Measurements from ENCODE around the gene PHB1.
A peak's percentile ranks its signal among the peaks of the same experiment; 100 is the strongest.
"Not testable (repeated sequence)": the region's sequence is repeated elsewhere in the genome, so short reads cannot be mapped to it uniquely, and the experiment has no call there.

Gene PHB1

GRCh38 chr17:49369089-49369488, 45.6 kb downstream of the PHB1 start:
- no peak for ATAC-seq (replicated peaks)
- peaks cover 0 to 3% of the 10 kb centered on the region in 2 donors for H3K36me3 Mint-ChIP-seq
- H3K4me3 Mint-ChIP-seq, result no peak overlapping the region
- H3K27me3 Mint-ChIP-seq, result no peaks in the 10 kb centered on the region
- H3K4me1 Mint-ChIP-seq, result peaks cover 19 to 60% of the 10 kb centered on the region in 2 donors
- no peak for DNase-seq
- H3K27ac Mint-ChIP-seq, result no peak overlapping the region
- no peaks in the 10 kb centered on the region for H3K9me3 Mint-ChIP-seq

GRCh38 chr17:49365667-49366066, 49.0 kb downstream of the PHB1 start:
- H3K36me3 Mint-ChIP-seq, result peaks cover 0 to 8% of the 10 kb centered on the region in 2 donors
- H3K4me1 Mint-ChIP-seq, result peaks cover 12 to 38% of the 10 kb centered on the region in 2 donors
- no peak for DNase-seq
- no peaks in the 10 kb centered on the region for H3K9me3 Mint-ChIP-seq
- peak overlapping the region; percentile 86 for H3K27ac Mint-ChIP-seq
- no peaks in the 10 kb centered on the region for H3K27me3 Mint-ChIP-seq
- H3K4me3 Mint-ChIP-seq, result no peak overlapping the region
- no peak for ATAC-seq (replicated peaks)

- peaks cover 17 to 38% of the 10 kb centered on the region in 2 donors for H3K4me1 Mint-ChIP-seq
- H3K27ac Mint-ChIP-seq; DNase-seq; ATAC-seq (replicated peaks); H3K36me3 Mint-ChIP-seq; H3K4me3 Mint-ChIP-seq; H3K27me3 Mint-ChIP-seq; H3K9me3 Mint-ChIP-seq: not testable (repeated sequence)
Measured at GRCh38 chr17:49365126-49365525, 49.6 kb downstream of the PHB1 start.

GRCh38 chr17:49364119-49364518, 50.6 kb downstream of the PHB1 start:
- DNase-seq (no peak), ATAC-seq (replicated peaks) (no peak)
- Mint-ChIP-seq H3K27ac (no peak overlapping the region), H3K36me3 (peaks cover 0 to 9% of the 10 kb centered on the region in 2 donors), H3K4me1 (peaks cover 24 to 42% of the 10 kb centered on the region in 2 donors), H3K27me3 (no peaks in the 10 kb centered on the region), H3K4me3 (no peak overlapping the region), H3K9me3 (no peaks in the 10 kb centered on the region)

- peaks cover 0 to 9% of the 10 kb centered on the region in 2 donors for H3K36me3 Mint-ChIP-seq
- H3K9me3 Mint-ChIP-seq, result no peaks in the 10 kb centered on the region
- H3K27ac Mint-ChIP-seq, result no peak overlapping the region
- ATAC-seq (replicated peaks) (no peak), DNase-seq (no peak)
- peaks cover 30 to 46% of the 10 kb centered on the region in 2 donors for H3K4me1 Mint-ChIP-seq
- no peak overlapping the region for H3K4me3 Mint-ChIP-seq
- no peaks in the 10 kb centered on the region for H3K27me3 Mint-ChIP-seq
Measured at GRCh38 chr17:49363251-49363650, 51.4 kb downstream of the PHB1 start.

- peak overlapping the region; percentile 63 for H3K27ac Mint-ChIP-seq
- no peak for ATAC-seq (replicated peaks)
Measured at GRCh38 chr17:49362723-49363117, 52.0 kb downstream of the PHB1 start.

GRCh38 chr17:49361902-49362722, 52.6 kb downstream of the PHB1 start, which contains the start of gene ZNF652:
Gene ZNF652, minus strand, starts transcription at chr17:49362250. Its CDS starts 44,525 bp downstream, at chr17:49317725.
- no peaks in the 10 kb centered on the region for H3K27me3 Mint-ChIP-seq
- peak within 1 kb of the TSS; percentile 91 for H3K27ac Mint-ChIP-seq
- H3K4me1 Mint-ChIP-seq, result peaks cover 36 to 57% of the 10 kb centered on the region in 2 donors
- peak within 1 kb of the TSS; percentile 84 to 90 for H3K4me3 Mint-ChIP-seq
- peaks cover 0 to 9% of the 10 kb centered on the region in 2 donors for H3K36me3 Mint-ChIP-seq
- peak; percentile 87 for DNase-seq
- ATAC-seq (replicated peaks), result peak; percentile 63 to 66
- no peaks in the 10 kb centered on the region for H3K9me3 Mint-ChIP-seq

More at GRCh38 chr17:49362723-49363117, 52.0 kb downstream of the PHB1 start:
- no peak for DNase-seq
- no peaks in the 10 kb centered on the region for H3K9me3 Mint-ChIP-seq
- H3K4me3 Mint-ChIP-seq, result peak overlapping the region; percentile 82 to 84
- H3K36me3 Mint-ChIP-seq, result peaks cover 0 to 9% of the 10 kb centered on the region in 2 donors
- H3K4me1 Mint-ChIP-seq, result peaks cover 34 to 51% of the 10 kb centered on the region in 2 donors
- H3K27me3 Mint-ChIP-seq, result no peaks in the 10 kb centered on the region

- peak; percentile 68 for DNase-seq
- peaks cover 36 to 60% of the 10 kb centered on the region in 2 donors for H3K4me1 Mint-ChIP-seq
- no peaks in the 10 kb centered on the region for H3K9me3 Mint-ChIP-seq
- H3K27ac Mint-ChIP-seq, result peak overlapping the region; percentile 91
- no peaks in the 10 kb centered on the region for H3K27me3 Mint-ChIP-seq
- peak overlapping the region; percentile 83 to 90 for H3K4me3 Mint-ChIP-seq
- peak; percentile 60 to 73 for ATAC-seq (replicated peaks)
- peaks cover 0 to 6% of the 10 kb centered on the region in 2 donors for H3K36me3 Mint-ChIP-seq
Measured at GRCh38 chr17:49361129-49361901, 53.4 kb downstream of the PHB1 start.

- Mint-ChIP-seq H3K27ac (peak overlapping the region; percentile 91), H3K9me3 (no peaks in the 10 kb centered on the region), H3K27me3 (no peaks in the 10 kb centered on the region), H3K4me1 (peaks cover 36 to 55% of the 10 kb centered on the region in 2 donors), H3K4me3 (peak overlapping the region; percentile 83 to 90), H3K36me3 (peaks cover 0 to 6% of the 10 kb centered on the region in 2 donors)
- ATAC-seq (replicated peaks) (no peak), DNase-seq (no peak)
Measured at GRCh38 chr17:49360796-49361128, 53.9 kb downstream of the PHB1 start.

GRCh38 chr17:49359990-49360795, 54.5 kb downstream of the PHB1 start:
- Mint-ChIP-seq H3K27me3 (no peaks in the 10 kb centered on the region), H3K27ac (peak overlapping the region; percentile 91), H3K4me1 (peaks cover 34 to 52% of the 10 kb centered on the region in 2 donors), H3K36me3 (peaks cover under 1 to 7% of the 10 kb centered on the region in 2 donors), H3K4me3 (peak overlapping the region; percentile 83 to 90), H3K9me3 (no peaks in the 10 kb centered on the region)
- ATAC-seq (replicated peaks), result no peak
- no peak for DNase-seq

- no peaks in the 10 kb centered on the region for H3K27me3 Mint-ChIP-seq
- DNase-seq, result peak; percentile 24
Measured at GRCh38 chr17:49358641-49359247, 55.9 kb downstream of the PHB1 start.

GRCh38 chr17:49357516-49357915, 57.2 kb downstream of the PHB1 start:
- DNase-seq, result no peak
- Mint-ChIP-seq H3K36me3 (peaks cover 5 to 13% of the 10 kb centered on the region in 2 donors), H3K27me3 (no peaks in the 10 kb centered on the region), H3K4me1 (peaks cover 37 to 59% of the 10 kb centered on the region in 2 donors), H3K9me3 (no peaks in the 10 kb centered on the region), H3K27ac (peak overlapping the region; percentile 37), H3K4me3 (no peak overlapping the region)
- ATAC-seq (replicated peaks), result no peak

More at GRCh38 chr17:49358641-49359247, 55.9 kb downstream of the PHB1 start:
- ATAC-seq (replicated peaks), result peak; percentile 38 to 44
- Mint-ChIP-seq H3K9me3 (no peaks in the 10 kb centered on the region), H3K4me3 (peak overlapping the region; percentile 47 to 67), H3K27ac (peak overlapping the region; percentile 82), H3K4me1 (peaks cover 35 to 53% of the 10 kb centered on the region in 2 donors), H3K36me3 (peaks cover 2 to 9% of the 10 kb centered on the region in 2 donors)

GRCh38 chr17:49356320-49356719, 58.4 kb downstream of the PHB1 start:
- Mint-ChIP-seq H3K9me3 (no peaks in the 10 kb centered on the region), H3K36me3 (peaks cover 6 to 14% of the 10 kb centered on the region in 2 donors), H3K27me3 (no peaks in the 10 kb centered on the region), H3K27ac (peak overlapping the region; percentile 59), H3K4me3 (no peak overlapping the region), H3K4me1 (peaks cover 35 to 57% of the 10 kb centered on the region in 2 donors)
- ATAC-seq (replicated peaks) (no peak), DNase-seq (no peak)
